A549 (cell line): ENCODE results near the gene MAP3K7CL. TPM values are rescaled to one million over a fixed set of nuclear protein-coding genes. Genes with fewer than 3 reads are reported as not detected.

Experiments used
- ATAC-seq, 2 experiments: fragments of 200-7000 bp in 1 of 2; fragments of >200 bp in 1 of 2; cut with Nextera tagmentation in 1 of 2; cut with Tn5 transposase in 1 of 2; 3 replicates each; pipeline versions ENCODE4 v1.8.0 to v1.9.1; 2018 to 2020; ENCODE audit warnings: mild to moderate bottlenecking in 1 of 2, moderate library complexity in 1 of 2
- CTCF ChIA-PET: fragments of 300-600 bp; sonication (Branson Sonifier 250); formaldehyde crosslinking; extraction: SDS; loops from one replicate; lab custom pipeline; 2021; ENCODE audit warnings: antibody characterized with exemption, inconsistent platforms; lab: Yijun Ruan, JAX
- POLR2A ChIA-PET: fragments of 350-600 bp; formaldehyde crosslinking; extraction: SDS; loops from one replicate; lab custom pipeline; 2021; ENCODE audit warnings: antibody characterized with exemption, inconsistent platforms; lab: Yijun Ruan, JAX
- DNase-seq, 2 experiments: peaks; one replicate each; pipeline versions ENCODE4 v3.0.0 to v3.0.0-alpha.2; 2011 to 2016; ENCODE audit warnings: low read depth in 1 of 2, low spot score in 1 of 2
- FAIRE-seq: peaks from 2 replicates; lab custom pipeline; 2011; peaks lifted over from hg19 to GRCh38; lab: Jason Lieb, UNC
- H3K27ac ChIP-seq, 2 experiments: fragments of >200 bp; sonication (Bioruptor Twin); formaldehyde crosslinking; 3 replicates each; pipeline ENCODE4 v1.5.1; 2016 to 2017
- H3K4me1 ChIP-seq: fragments of >200 bp; sonication (Bioruptor Twin); formaldehyde crosslinking; 3 replicates; pipeline ENCODE4 v1.6.1; 2016
- H3K4me2 ChIP-seq: fragments of >200 bp; sonication (Bioruptor Twin); formaldehyde crosslinking; 3 replicates; pipeline ENCODE4 v1.6.1; 2016
- H3K4me3 ChIP-seq: fragments of >200 bp; sonication (Bioruptor Twin); formaldehyde crosslinking; 3 replicates; pipeline ENCODE4 v1.5.1; 2016
- H3K9me3 ChIP-seq: fragments of >200 bp; sonication (Bioruptor Twin); formaldehyde crosslinking; 3 replicates; pipeline ENCODE4 v1.6.1; 2016
- CBX2 ChIP-seq: fragments of 200-600 bp; sonication (generic); IDR thresholded peaks from 2 replicates; pipeline ENCODE4 v1.6.1; 2016; ENCODE audit warnings: low read depth, mild to moderate bottlenecking, borderline replicate concordance
- EP300 ChIP-seq, 2 experiments: fragments of >200 bp; sonication (Bioruptor Twin); formaldehyde crosslinking; IDR thresholded peaks; 2 replicates in 1 of 2; 3 replicates in 1 of 2; pipeline ENCODE4 v1.6.1; 2016 to 2017
- ESRRA ChIP-seq: fragments of 150-350 bp; IDR thresholded peaks from 2 replicates; pipeline ENCODE4 v1.6.1; 2014; ENCODE audit warnings: mild to moderate bottlenecking, low read length, borderline replicate concordance
- FOSB ChIP-seq: fragments of 250-450 bp; sonication (Bioruptor Pico); IDR thresholded peaks from 2 replicates; pipeline ENCODE4 v1.5.0; 2020; ENCODE audit warnings: mild to moderate bottlenecking, moderate library complexity
- FOSL2 ChIP-seq, 2 experiments: fragments of 450-650 bp in 1 of 2; fragments of >200 bp in 1 of 2; sonication (Bioruptor Twin) in 1 of 2; formaldehyde crosslinking; IDR thresholded peaks; 2 replicates each; pipeline versions ENCODE4 v1.5.0 to v1.6.1; 2016 to 2020; ENCODE audit warnings: mild to moderate bottlenecking in 1 of 2, moderate library complexity in 1 of 2
- JUNB ChIP-seq: fragments of >200 bp; sonication (Bioruptor Twin); formaldehyde crosslinking; IDR thresholded peaks from 2 replicates; pipeline ENCODE4 v1.6.1; 2016
- MAFK ChIP-seq: fragments of 450-650 bp; IDR thresholded peaks from 2 replicates; pipeline ENCODE4 v1.6.1; 2014; ENCODE audit not compliant: partially characterized antibody
- MYC ChIP-seq: IDR thresholded peaks from 2 replicates; pipeline ENCODE4 v1.6.1; 2012; ENCODE audit warnings: mild to moderate bottlenecking, inconsistent platforms, low read length, improper control_type of control experiment, borderline replicate concordance
- NFE2L2 ChIP-seq: fragments of 150-350 bp; conservative IDR thresholded peaks from 2 replicates; pipeline ENCODE4 v1.6.1; 2014; ENCODE audit warnings: low read length
- NPAS2 ChIP-seq: fragments of 250-450 bp; sonication (Bioruptor Pico); IDR thresholded peaks from 2 replicates; pipeline ENCODE4 v1.8.0; 2022; ENCODE audit warnings: mild to moderate bottlenecking, moderate library complexity, borderline replicate concordance
- PHF8 ChIP-seq: fragments of 200-600 bp; sonication (generic); IDR thresholded peaks from 2 replicates; pipeline ENCODE4 v1.6.1; 2016; ENCODE audit warnings: low read depth, mild to moderate bottlenecking, antibody characterized with exemption, moderate library complexity, borderline replicate concordance
- RARB ChIP-seq: fragments of 250-450 bp; sonication (Bioruptor Pico); IDR thresholded peaks from 2 replicates; pipeline ENCODE4 v1.8.0; 2021; ENCODE audit warnings: mild to moderate bottlenecking, moderate library complexity
- RCOR1 ChIP-seq: fragments of 150-350 bp; IDR thresholded peaks from 2 replicates; pipeline ENCODE4 v1.6.1; 2014; ENCODE audit warnings: antibody characterized with exemption, low read length, low read depth
- SMC3 ChIP-seq: fragments of >200 bp; sonication (Bioruptor Twin); formaldehyde crosslinking; IDR thresholded peaks from 3 replicates; pipeline ENCODE4 v1.6.1; 2018; ENCODE audit warnings: inconsistent platforms
- ZC3H11A ChIP-seq: fragments of 450-650 bp; IDR thresholded peaks from 2 replicates; pipeline ENCODE4 v1.6.1; 2014; ENCODE audit warnings: antibody characterized with exemption, mild to moderate bottlenecking
- ZSCAN20 ChIP-seq: fragments of 250-450 bp; sonication (Bioruptor Pico); IDR thresholded peaks from 2 replicates; pipeline ENCODE4 v1.8.0; 2022; ENCODE audit warnings: mild to moderate bottlenecking, moderate library complexity
- WGBS: methylation state at CpG from one replicate; pipeline ENCODE4 v1.1.6; 2017; ENCODE audit errors: missing lambda C conversion rate; 5-methylcytosine and 5-hydroxymethylcytosine counted together
- polyA plus RNA-seq, 4 experiments: library from polyadenylated mRNA; depleted of rRNA in 3 of 4; stranded (reverse); fragments of >200 nt; fragmentation: RNase III in 1 of 4; extraction: RNeasy Plus Mini Kit Qiagen cat#74134 plus additional on column Dnase treatment in 1 of 4; gene quantifications; 2 replicates in 3 of 4; 3 replicates in 1 of 4; pipeline ENCODE4 v1.2.3, GENCODE V29; 2011 to 2017
- TF ChIP-seq, protein P1 (sequence below): fragments of 150-350 bp; IDR thresholded peaks from 2 replicates; pipeline ENCODE4 v1.6.1; 2014; ENCODE audit warnings: low read depth, mild to moderate bottlenecking, low read length
- TF ChIP-seq, protein P2 (sequence below): IDR thresholded peaks from 2 replicates; pipeline ENCODE4 v1.6.1; 2012
- TF ChIP-seq, protein P3 (sequence below): fragments of 200-600 bp; sonication (generic); IDR thresholded peaks from 2 replicates; pipeline ENCODE4 v1.6.1; 2016; ENCODE audit warnings: antibody characterized with exemption, mild to moderate bottlenecking, moderate library complexity

The MAP3K7CL gene
- polyA plus RNA-seq, 2 of the 4 experiments (the other 2 are of a cell fraction) = 2.9 to 5.7 TPM

DNA sequence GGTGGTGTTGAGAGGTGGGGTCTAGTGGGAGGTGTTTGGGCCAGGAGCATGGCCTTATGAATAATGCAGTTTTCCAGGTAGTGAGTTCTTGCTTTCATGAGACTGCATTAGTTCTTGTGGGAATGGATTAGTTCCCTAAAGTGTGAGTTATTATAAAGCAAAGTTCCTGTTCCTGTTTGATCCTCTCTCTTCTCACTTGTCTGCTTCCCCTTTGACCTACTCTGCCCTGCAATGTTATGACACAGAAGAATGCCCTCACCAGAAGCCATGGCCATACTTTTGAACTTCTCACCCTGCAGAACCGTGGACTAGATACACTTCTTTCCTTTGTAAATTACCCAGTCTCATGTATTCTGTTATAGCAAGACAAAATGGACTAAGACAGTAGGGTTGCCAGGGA is 53.6 kb downstream of the MAP3K7CL start:
- H3K4me2 ChIP-seq = no peak overlapping the region
- ATAC-seq (no peak), FAIRE-seq (no peak), DNase-seq (no peak)
- H3K9me3 ChIP-seq = no peaks in the 10 kb centered on the region
- peak overlapping the region in 1 of 2 experiments; percentile 89; a peak in 3 of 6 replicates for H3K27ac ChIP-seq
- H3K4me3 ChIP-seq = no peak overlapping the region
- ChIA-PET CTCF (interaction anchor here (1.2 kb wide), 1 partner anchor 20 kb away, joined by 4 read pairs; no protein-coding TSS in a partner anchor), POLR2A (no interaction called here)
- H3K4me1 ChIP-seq = peaks cover 39% of the 10 kb centered on the region
- WGBS = 67% methylated on average over 1 of the region's 1 CpG
- TF ChIP-seq CBX2 = no peak
- no peak for TF ChIP-seq RARB (CRISPR knock-in tag)
- TF ChIP-seq MYC = no peak
- TF ChIP-seq EP300 (IDR thresholded peaks at IDR 0.05) = no peak
- TF ChIP-seq FOSB (CRISPR knock-in tag) = no peak
- TF ChIP-seq, protein P1, sequence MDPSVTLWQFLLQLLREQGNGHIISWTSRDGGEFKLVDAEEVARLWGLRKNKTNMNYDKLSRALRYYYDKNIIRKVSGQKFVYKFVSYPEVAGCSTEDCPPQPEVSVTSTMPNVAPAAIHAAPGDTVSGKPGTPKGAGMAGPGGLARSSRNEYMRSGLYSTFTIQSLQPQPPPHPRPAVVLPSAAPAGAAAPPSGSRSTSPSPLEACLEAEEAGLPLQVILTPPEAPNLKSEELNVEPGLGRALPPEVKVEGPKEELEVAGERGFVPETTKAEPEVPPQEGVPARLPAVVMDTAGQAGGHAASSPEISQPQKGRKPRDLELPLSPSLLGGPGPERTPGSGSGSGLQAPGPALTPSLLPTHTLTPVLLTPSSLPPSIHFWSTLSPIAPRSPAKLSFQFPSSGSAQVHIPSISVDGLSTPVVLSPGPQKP = no peak
- no peak for TF ChIP-seq ESRRA
- TF ChIP-seq NPAS2 (CRISPR knock-in tag) = no peak
- TF ChIP-seq, protein P2, sequence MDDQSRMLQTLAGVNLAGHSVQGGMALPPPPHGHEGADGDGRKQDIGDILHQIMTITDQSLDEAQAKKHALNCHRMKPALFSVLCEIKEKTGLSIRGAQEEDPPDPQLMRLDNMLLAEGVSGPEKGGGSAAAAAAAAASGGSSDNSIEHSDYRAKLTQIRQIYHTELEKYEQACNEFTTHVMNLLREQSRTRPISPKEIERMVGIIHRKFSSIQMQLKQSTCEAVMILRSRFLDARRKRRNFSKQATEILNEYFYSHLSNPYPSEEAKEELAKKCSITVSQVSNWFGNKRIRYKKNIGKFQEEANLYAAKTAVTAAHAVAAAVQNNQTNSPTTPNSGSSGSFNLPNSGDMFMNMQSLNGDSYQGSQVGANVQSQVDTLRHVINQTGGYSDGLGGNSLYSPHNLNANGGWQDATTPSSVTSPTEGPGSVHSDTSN = no peak
- TF ChIP-seq, protein P3, sequence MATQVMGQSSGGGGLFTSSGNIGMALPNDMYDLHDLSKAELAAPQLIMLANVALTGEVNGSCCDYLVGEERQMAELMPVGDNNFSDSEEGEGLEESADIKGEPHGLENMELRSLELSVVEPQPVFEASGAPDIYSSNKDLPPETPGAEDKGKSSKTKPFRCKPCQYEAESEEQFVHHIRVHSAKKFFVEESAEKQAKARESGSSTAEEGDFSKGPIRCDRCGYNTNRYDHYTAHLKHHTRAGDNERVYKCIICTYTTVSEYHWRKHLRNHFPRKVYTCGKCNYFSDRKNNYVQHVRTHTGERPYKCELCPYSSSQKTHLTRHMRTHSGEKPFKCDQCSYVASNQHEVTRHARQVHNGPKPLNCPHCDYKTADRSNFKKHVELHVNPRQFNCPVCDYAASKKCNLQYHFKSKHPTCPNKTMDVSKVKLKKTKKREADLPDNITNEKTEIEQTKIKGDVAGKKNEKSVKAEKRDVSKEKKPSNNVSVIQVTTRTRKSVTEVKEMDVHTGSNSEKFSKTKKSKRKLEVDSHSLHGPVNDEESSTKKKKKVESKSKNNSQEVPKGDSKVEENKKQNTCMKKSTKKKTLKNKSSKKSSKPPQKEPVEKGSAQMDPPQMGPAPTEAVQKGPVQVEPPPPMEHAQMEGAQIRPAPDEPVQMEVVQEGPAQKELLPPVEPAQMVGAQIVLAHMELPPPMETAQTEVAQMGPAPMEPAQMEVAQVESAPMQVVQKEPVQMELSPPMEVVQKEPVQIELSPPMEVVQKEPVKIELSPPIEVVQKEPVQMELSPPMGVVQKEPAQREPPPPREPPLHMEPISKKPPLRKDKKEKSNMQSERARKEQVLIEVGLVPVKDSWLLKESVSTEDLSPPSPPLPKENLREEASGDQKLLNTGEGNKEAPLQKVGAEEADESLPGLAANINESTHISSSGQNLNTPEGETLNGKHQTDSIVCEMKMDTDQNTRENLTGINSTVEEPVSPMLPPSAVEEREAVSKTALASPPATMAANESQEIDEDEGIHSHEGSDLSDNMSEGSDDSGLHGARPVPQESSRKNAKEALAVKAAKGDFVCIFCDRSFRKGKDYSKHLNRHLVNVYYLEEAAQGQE = no peak
- TF ChIP-seq ZSCAN20 = no peak
- no peak for TF ChIP-seq JUNB
- TF ChIP-seq ZC3H11A = no peak
- no peak for TF ChIP-seq RCOR1
- TF ChIP-seq FOSL2 (IDR thresholded peaks at IDR 0.05) = no peak
- TF ChIP-seq FOSL2 (CRISPR knock-in tag; IDR thresholded peaks at IDR 0.05) = no peak
- no peak for TF ChIP-seq NFE2L2
- no peak for TF ChIP-seq SMC3

DNA sequence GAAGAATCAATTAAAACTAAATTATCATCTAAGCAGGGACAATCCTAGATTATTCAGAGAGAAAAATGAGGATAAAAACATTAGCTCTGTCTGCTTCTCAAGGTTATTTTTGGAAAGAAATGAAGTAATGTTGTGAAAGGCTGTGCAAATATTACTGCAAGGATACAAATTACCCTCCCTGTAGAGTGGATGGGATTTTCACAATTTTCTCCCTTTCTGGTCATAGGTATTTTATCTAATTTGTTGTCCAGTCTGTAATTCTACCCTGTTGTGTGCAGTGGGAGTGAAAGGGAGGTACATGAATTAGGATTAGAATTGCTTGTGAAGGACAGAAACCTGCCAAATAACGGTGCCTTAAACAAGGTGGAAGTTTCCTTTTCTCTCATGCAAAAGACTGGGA is 54.7 kb downstream of the MAP3K7CL start:
- Histone ChIP-seq H3K4me2 (no peak overlapping the region), H3K9me3 (no peaks in the 10 kb centered on the region), H3K27ac (peak overlapping the region in 1 of 2 experiments; percentile 71; a peak in 2 of 6 replicates), H3K4me3 (no peak overlapping the region), H3K4me1 (peaks cover 46% of the 10 kb centered on the region)
- no peak for ATAC-seq
- WGBS = 89% methylated on average over 1 of the region's 1 CpG
- CTCF ChIA-PET = interaction anchor here (0.5 to 1.2 kb wide), 2 partner anchors 21 to 77 kb away, joined by 3 to 4 read pairs; no protein-coding TSS in a partner anchor
- POLR2A ChIA-PET = no interaction called here
- no peak for TF ChIP-seq MAFK
- TF ChIP-seq PHF8 = no peak
- no peak for TF ChIP-seq ZSCAN20
- no peak for FAIRE-seq
- no peak for DNase-seq
